NCI-H2029 treated with DMSO at 0.1 percent for 48 hours (cell line): ENCODE data around the gene NEDD9.
A peak's percentile ranks its signal among the peaks of the same experiment; 100 is the strongest.

Experiments
- DNase-seq: peaks from one replicate; lab custom pipeline; 2025; lab: John Stamatoyannopoulos, UW

Gene NEDD9

GRCh38 chr6:11177271-11177670 is 55.2 kb downstream of the NEDD9 start:
- no peak for DNase-seq

- DNase-seq, result no peak
These were observed 58.2 kb downstream of the NEDD9 start for GRCh38 chr6:11174242-11174611.

GRCh38 chr6:11172501-11173327 is 59.8 kb downstream of the NEDD9 start:
- DNase-seq, result peak; percentile 37

- no peak for DNase-seq
These were observed 60.5 kb downstream of the NEDD9 start for GRCh38 chr6:11171952-11172351.

GRCh38 chr6:11168091-11168635 is 64.3 kb downstream of the NEDD9 start:
- no peak for DNase-seq

GRCh38 chr6:11166948-11167347 is 65.5 kb downstream of the NEDD9 start:
- DNase-seq, result no peak

- DNase-seq, result no peak
These were observed 67.5 kb downstream of the NEDD9 start for GRCh38 chr6:11164717-11165646.

- peak; percentile 85 for DNase-seq
These were observed 68.5 kb downstream of the NEDD9 start for GRCh38 chr6:11163932-11164331.

- no peak for DNase-seq
These were observed 70.2 kb downstream of the NEDD9 start for GRCh38 chr6:11162262-11162661.

- DNase-seq, result no peak
These were observed 71.2 kb downstream of the NEDD9 start for GRCh38 chr6:11161031-11161956.

GRCh38 chr6:11160199-11160598 is 72.3 kb downstream of the NEDD9 start:
- no peak for DNase-seq

- DNase-seq, result no peak
These were observed 76.9 kb downstream of the NEDD9 start for GRCh38 chr6:11155589-11155988.

GRCh38 chr6:11153447-11153846 is 79.0 kb downstream of the NEDD9 start:
- no peak for DNase-seq

- no peak for DNase-seq
These were observed 79.9 kb downstream of the NEDD9 start for GRCh38 chr6:11152581-11152980.

GRCh38 chr6:11151488-11151887 is 81.0 kb downstream of the NEDD9 start:
- no peak for DNase-seq

GRCh38 chr6:11149551-11149950 is 82.9 kb downstream of the NEDD9 start:
- DNase-seq, result no peak

GRCh38 chr6:11146117-11146826 is 86.2 kb downstream of the NEDD9 start:
- no peak for DNase-seq

GRCh38 chr6:11144393-11144851 is 88.0 kb downstream of the NEDD9 start:
- peak; percentile 82 for DNase-seq

- DNase-seq, result no peak
These were observed 88.8 kb downstream of the NEDD9 start for GRCh38 chr6:11143394-11144371.
